ENCODE data around the gene ADAMTS2. TPM values are rescaled to one million over a fixed set of nuclear protein-coding genes. Genes with fewer than 3 reads are reported as not detected.

ADAMTS2 gene
- polyA plus RNA-seq, 1 donor = 7.8 TPM

DNA sequence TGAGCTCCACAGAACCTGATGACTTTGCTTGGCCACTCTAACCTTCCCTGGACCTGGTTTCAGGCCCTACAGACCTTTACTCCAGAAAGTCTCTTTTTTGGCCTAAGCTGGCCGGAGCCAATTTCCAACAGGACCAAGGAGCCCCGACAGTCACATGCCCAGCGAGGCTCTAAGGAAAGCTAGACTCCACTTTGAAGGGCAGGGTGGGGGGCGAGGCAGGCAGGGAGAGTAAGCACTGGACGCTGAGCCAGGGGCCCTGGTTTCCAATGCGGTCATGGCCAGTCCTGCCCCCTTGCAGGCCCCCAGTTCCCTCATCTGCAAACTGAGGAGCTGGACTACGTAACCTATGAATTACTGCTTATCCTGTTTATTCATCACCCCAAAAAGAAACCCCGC, 65.2 kb downstream of the ADAMTS2 start:
- DNase-seq = no peak

DNA sequence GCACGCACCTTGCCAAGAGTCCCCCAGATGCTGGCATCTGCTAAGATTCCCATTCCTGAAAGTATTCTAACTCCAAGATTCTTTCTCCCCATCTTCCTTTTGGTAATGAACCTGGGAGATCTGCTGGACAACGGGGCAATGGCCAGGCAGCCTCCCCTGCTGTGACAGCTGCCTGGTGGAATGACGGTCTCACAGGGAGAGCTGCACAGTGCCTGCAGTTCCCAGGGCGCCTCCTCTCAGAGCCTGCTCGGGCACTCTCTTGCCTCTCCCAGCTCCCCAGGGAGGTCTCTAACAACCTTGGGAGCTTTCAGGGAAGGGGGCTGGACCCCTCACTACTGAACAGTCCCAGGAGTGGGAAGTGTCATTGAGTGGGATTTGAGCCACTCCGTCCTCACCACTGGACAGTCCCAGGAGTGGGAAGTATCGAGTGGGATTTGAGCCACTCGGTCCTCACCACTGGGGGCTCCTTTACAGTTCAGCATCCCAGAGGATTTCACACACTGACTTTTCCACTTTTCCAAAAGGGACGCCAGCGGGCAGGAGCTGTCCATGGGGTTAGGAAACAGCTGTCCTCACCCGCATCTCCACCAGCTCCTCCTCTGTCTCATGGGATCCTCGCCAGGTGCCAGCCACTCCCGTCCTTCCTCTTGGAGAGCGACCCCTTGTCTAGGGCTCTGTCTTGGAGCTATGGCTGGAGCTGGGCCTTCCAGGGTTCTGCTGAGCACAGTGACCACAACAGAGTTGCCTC, 65.7 kb downstream of the ADAMTS2 start:
- no peak for DNase-seq

DNA sequence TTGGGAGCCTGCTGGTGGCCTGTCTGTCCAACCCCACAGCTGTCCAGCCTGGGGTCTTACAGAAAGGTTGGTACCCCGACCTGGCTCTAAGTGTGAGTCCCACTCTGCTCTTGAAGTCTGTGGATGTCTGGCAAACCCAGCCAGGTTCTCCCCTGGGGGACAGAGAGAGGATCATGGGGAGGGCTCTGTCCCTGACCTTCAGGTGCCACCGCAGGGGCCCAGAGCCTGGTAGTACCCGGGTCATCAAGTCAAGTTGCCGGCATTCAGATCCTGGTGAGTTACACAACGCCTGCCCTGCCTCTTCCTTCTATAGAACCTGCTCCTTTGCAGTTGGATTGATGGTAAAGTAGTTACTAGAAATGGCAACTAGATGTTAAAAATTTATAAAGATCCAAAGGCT, 66.7 kb downstream of the ADAMTS2 start:
- DNase-seq = no peak

DNA sequence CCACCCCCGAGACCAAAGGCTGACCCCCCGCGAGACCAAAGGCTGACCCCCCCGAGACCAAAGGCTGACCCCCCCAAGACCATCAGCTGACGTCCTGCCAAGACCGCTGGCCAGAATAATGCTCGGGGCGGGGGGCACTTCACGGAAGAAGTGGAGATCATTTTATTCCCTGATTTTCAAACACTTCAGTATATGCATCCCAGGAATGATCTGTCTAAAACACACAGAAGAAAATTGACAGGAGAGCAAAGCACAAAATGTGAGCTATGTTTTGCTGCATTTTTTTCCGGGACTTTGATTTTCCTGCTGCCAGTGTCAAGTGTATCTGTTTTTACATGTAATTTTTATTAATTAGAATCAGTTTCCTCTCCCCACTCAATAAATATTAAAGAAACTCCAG, 67.1 kb downstream of the ADAMTS2 start:
- no peak for DNase-seq

DNA sequence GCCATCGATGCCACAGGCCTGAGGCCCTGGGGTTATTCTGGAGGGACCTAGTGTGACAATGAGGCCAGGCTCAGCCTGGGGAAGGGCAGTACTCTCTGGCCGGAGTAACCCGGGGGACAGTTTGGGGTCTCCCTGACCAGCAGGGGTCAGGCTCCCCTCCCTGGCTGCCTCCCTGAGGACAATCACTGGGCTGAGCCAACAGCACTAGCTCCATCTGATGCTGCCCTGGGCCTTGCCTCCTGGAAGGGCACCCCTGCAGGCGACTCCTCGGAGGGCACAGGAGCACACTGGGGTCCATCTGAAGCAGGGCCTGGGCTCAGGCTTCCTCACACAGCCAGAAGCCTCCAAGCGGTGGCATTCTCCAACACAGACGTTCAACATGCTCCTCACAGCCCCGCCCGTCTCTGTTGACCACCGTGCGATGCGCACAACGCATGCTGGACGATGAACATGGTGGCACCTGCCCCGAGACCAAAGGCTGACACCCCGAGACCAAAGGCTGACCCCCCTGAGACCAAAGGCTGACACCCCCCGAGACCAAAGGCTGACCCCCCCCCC, 68.3 kb downstream of the ADAMTS2 start:
- DNase-seq = no peak

DNA sequence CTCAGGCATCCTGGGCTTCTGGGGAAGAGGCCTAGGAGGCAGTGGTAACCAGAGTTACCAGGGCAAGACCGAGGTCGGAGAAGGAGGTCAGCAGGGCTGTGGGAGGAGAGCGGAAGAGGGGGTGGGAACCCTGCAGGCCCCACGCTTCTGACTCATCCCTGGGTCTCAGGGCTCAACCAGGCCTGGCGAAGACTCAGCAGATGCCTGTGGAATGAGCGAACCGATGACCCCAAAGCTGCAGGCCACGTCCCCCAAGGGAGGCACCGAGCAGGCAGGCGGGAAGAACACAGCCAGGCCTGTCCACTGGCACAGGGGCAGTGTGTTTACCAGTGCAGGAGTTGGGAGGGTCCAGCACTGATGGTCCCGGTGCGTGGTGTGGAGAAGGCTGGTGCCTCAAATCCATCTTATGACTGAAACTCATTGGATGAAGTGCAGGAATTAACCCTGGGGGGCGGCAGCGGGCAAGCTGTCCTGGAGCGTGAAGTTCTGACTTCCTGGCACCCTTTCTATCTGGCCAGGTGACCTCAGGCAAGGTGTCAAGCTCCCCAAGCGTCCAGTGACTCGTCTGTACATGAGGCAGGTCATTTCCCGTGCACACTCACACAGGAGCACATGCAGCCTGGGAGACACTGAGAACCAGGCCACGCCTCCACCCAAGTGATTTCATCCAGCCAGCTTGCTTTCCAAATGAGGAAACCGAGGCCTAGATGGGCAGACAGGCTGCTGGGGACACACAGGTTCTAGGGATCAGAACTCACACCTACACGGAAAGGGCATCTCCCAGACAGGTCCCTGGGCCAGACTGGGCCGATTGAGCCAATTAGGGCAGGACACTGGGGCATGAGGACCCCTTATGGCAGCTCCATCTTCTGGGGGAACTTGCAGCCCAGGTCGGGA, 69.1 kb downstream of the ADAMTS2 start:
- DNase-seq = no peak

DNA sequence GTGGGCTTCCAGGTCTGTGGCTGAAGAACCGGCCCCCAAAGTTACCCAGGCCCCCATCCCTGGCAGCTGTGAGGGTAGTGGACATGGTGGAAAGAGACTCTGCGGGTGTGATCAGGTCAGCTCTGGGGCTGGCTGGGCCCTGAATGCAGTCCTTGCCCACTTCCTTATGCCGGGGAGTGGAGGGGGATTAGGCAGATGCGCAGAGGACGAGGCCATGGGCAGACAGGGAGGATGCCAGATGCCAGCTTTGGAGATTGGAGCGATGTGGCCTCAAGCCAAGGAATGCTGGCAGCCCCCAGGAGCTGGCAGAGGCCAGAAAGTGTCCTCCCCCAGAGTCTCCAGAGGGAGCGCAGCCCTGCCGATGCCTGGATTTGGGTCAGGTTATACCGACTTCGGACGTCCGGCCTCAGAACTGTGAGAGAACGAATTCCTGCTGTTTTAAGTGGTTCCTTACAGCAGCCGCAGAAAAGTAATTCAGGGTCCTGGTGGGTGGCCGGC, 69.8 kb downstream of the ADAMTS2 start:
- no peak for DNase-seq

DNA sequence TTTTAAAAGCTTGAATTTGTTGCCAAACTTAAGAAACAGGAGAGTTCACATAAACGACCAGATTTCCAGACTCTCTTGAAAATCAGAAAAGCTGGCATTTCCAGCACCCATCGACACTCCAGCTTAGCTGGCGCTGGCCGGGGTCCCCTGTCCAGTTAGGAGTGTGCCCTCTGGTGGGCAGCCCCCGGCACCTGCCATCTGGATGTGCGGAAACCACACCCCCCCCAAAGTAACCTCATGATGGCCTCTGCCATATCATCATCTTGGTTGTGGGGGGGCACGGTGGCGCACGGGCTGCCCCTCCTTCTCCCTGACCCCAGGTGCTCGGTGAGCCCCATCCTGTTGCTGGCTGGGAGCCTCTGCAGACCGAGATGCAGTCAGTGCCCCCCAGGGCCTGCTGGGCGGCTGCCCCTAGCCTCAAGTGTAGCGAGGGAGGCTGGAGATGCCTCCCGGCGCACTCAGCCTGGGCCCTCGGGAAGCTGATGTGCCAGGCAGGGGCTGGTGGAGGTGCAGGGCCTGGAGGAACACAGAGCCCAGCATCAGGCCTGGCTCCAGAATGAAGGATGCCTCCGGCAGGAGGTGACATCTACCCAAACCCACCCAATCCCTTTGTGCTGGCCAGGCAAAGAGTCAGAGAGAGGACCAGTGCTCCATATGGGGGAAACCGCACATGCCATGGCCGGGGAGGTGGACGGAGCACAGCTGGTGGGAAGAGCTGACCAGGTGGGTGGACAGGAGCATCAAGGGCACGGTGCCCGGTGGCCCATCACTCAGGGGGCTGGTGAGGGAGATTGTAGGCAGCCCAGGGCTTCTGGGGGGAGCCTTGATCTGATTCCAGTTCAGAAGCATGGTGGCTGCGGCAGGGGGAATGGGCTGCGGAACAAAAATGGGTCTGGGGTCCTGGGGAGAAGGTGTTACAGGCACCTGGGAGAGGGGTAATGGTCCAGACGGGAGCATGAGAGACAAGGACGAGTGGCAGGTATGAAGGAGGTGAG, 70.6 kb downstream of the ADAMTS2 start:
- DNase-seq = no peak

DNA sequence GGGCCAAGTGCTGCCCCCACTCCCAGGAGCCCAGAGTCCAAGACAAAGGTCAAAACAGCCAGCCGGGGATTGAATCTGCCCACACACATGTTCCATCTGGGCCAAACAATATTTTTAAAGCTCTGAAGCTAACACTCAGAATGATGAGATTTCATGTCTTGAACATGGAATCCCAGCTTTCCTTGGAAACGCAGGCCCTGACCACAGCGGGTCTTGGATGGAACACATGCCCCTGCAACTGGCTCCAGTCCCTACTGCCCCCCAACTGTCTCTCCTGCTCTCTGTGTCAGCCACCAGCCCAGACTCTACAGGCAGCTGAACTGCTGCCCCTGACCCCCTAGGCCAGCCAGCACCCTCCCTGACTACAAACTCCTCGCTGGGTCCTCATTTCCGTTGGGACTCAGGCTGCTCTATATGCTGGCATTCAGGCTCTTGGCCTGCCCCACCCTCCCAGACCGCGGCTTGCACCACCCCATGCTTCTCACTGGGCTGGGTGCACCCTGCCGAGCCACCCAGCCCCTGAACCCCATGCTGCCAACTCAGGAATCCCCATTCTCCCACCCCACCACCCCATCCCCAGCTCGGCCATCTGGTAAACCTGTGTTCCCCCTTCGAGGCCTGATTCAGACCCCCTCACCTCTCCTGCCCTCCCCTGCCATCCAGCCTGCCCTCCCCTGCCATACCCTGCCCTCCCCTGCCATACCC, 71.7 kb downstream of the ADAMTS2 start:
- DNase-seq = no peak

DNA sequence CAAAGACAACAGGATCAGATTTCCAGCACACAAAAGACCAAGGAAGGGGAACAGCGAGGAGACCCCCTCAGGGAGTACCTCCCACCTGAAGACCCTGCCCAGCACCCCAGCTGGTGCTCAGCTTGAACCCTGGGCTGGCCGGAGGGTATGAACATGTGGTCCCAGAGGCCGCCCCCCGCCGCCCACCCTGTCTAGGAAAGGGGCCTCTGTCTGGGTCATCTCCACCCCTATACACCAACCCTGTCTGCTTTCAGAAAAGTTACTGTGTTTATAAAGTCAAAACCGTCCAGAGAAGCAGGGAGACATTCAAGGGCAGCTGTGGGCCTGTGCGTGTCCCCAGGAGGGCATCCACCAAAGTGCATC, 72.2 kb downstream of the ADAMTS2 start:
- no peak for DNase-seq

DNA sequence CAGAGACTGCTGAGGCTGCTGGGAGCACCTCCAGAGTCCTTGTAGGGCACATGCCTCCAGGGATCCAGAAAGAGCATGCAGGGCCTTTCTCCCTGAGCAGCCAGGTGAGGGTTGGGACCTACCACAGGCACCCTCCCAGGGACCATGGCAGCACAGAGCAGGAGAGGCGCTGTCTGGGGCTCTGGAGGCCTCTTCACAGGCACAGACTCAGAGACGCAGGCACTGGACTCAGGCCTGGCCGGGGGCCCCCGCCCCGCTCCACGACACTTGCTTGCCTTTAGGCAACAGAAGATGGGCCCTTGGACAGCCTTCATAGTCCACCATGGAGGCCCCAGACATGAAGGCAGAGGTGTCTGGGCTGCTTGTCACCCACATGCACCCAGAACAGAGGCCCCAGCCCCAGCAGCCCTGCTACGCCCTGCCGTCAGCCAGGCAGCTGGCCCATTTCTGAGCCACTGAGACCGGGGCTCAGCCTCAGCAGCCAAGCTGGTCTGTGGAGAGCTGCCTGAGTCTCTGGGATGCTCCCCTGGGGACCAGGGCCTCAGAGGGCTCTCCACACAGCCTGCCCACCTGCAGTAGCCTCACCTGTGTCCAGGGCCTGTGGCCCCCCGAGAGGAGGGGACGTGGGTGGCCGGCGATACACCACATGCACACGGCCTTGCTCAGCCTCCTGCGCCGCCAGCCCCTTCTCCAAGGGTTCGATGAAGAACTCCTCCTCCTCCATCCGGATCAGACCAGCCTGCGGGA, 72.8 kb downstream of the ADAMTS2 start:
- DNase-seq = no peak

DNA sequence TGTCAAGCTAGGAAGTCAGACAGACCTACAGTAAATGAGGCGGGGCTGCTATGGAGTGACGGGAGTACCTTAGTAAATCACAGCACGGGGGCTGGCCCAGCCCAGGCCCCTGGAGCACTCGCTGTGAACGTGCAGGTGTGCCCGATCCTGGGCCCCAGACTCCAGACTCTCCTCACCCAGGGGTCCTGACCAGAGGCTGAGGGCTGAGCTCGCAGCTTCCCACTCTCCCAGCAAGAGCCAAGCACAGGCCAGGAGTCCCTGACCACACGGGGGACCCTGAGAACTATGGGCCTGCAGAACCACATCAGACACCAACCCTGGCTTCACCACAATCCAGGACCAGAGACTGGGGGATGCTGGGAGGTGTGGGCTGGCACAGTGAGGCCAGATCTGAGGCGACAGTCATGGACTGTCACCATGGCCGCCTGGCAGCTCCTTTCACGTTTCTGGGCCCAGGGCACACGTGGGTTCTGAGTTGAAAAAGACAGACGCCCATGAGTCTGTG, 73.4 kb downstream of the ADAMTS2 start:
- no peak for DNase-seq

DNA sequence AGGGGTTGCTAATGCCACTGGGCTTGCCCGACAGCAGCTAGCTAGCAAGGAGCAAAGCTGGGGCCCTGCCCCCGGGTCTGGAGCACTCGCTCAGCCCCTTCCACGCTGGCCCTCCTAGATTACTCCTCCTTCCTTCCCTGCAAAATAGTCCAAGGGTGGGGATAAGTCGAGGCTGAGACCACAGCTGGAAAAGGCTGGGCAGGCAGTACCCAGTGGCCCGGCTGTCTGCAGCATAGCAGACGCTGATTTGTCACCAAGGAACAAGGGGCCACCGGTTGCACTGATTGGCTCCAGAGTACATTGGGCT, 73.9 kb downstream of the ADAMTS2 start:
- DNase-seq = no peak

DNA sequence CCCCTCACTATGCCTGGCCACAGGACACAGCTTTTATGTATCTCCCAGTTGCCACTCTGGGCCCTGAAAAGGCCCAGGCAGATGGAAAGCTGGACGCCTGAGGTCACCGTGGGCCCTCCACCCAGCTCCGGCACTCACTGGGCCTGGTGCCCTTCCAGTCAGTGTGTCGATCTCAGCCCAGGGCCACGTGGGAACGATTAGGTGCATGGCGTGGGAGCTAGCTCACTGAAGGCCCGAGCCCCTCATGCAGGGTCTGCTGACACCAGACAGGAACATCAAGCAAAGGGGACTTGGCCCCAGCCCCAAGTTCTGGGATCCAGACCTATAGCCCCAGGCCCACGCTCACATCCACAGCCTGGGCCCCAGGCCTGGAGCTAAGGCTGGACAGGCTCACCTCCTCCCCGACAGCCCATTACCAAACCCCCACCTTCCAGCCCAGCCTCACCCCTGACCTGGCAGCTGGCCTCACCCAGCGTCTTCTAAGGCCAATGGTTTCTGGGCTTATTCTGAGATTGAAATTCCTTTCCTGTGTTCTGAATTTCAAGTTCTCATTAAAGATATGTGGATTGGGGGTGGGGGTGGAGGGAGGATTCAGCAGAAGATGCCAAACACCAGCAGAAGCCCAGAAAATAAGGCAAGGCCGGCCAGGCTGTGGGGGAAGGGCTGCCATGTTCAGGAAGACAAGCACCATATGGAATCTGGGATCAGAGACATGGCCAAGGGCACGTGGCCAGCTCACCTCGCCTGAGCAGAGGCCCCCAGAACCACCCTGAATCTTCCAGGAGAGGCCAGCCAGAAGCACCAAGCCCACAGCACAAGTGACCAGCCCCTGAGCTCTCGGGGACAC, 74.5 kb downstream of the ADAMTS2 start:
- DNase-seq = no peak

DNA sequence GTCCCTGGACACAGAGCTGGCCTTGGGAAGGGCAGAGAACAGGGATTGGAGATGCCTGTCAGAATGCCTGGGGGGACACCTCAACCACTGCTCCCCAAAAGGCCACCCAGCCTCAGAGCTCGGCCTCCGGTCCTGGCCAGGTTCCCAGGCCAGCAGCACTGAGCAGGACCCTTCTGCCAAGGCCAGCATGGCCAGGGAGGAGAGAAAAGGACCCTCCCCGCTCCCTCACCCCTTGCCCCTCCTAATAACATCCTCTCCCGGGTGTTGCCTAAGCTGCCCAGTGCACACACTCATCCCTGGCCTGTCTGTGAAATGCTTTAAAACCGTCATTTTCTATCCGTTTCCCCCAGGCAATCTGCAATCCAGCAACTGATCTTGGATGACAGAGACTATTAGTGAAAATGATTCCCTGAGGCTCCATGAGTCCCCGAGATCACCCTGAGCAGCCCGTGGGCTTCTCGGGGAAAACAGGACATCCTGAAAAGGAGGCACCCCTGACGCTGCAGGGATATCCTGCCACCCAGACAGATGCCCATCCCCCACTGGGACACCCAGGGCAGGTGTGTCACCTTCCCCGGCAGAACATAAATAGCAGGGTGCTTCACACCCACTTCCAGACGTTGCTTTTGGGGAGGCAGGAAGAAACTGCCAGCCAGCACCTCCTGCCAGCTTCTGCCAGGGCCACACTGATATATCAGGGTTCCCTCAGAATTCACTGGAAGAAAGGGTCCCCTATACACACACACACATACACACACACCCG, 75.3 kb downstream of the ADAMTS2 start:
- no peak for DNase-seq

DNA sequence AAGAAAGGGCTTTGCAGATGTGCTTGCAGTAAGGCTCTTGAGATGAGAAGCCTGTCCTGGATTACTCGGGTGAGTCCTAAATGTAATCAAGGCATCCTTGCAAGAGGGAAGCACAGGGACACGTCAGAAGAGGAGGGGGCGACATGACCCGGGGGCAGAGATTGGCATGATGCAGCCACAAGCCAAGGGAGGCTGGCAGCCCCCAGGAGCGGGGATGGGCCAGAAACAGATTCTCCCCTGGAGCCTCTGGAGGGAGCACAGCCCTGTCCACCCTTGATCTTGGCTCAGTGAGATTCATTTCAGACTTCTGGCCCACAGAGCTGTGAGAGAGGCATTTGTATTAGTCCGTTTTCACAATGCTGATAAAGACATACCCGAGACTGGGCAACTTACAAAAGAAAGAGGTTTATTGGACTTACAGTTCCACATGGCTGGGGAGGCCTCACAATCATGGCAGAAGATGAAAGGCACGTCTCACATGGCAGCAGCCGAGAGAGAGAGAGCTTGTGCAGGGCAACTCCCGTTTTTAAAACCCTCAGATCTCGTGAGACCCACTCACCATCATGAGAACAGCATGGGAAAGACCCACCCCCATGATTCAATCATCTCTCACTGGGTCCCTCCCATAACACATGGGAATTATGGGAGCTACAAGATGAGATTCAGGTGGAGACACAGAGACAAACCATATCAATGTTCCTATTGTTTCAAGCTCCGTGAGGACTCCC, 76.1 kb downstream of the ADAMTS2 start:
- DNase-seq = no peak

DNA sequence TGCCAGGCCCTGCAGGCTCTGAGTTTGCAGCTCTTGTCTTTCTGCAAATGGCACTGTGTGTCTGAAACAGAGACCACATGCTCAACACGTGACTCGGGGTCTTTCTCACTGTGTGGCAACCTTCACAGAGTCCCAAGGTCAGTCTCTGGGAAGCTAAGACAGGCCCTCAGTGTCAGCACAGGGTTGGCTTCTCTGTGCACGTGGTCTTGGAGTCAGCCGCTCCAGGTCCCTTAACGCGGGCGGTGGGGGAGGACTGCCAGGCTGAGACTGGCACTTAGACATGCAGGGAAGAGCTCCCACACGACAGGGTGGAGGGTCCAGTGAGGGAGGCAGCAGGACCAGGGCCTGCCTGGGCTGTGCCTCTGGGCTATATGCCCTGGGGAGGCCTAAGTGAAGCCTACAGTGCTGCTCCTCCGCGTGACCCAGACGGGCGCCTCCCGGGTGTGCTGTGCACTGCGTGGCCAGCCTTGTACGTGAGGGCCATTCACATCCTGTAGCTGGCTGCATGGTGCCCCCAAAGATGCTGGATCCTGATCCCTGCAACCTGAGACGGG, 76.8 kb downstream of the ADAMTS2 start:
- no peak for DNase-seq

DNA sequence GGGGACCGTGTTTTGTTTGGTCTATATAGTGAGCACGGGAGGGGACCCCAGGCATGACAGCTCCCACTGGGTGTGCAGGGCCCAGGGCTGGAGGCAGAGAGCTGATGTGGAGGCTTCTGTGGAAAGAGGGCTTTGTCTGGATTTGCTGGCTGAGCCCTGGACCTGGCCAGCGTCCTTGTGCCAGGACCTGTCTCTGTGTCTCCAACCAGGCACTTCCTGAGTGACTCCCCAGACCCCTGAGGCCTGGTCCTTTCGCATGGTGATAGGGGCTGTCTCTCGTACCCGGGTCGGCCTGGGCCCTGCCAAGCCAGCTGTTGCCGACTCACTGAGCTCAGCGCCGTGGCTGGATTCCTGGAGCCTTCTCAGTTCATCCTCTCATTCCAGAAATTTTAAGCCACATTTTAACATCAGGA, 77.6 kb downstream of the ADAMTS2 start:
- DNase-seq = no peak
